GM19372 (cell line): ENCODE results near the gene RASA4.
A peak's percentile ranks its signal among the peaks of the same experiment; 100 is the strongest.
"Not testable (repeated sequence)": the region's sequence is repeated elsewhere in the genome, so short reads cannot be mapped to it uniquely, and the experiment has no call there.

Experiments used
- ATAC-seq: cut with Tn5 transposase; IDR thresholded peaks from one replicate; pipeline ENCODE4 v1.9.1; 2021; ENCODE audit warnings: mild to moderate bottlenecking, low read depth, moderate library complexity; ENCODE audit not compliant: unreplicated experiment

The RASA4 gene

DNA sequence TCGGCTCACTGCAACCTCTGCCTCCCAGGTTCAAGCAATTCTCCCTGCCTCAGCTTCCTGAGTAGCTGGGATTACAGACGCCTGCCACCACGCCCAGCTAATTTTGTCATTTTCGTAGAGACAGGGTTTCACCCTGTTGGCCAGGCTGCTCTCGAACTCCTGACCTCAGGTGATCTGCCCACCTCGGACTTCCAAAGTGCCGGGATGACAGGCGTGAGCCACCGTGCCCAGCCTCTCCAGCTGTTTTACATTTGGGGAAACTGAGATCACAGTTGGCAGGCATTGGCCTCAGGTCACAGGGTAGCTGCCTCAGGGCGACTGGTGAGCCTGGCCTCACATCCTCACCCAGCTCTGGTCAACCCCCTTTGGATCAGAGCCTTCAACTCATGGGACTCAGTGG is 6.8 kb downstream of the RASA4 start:
- not testable (repeated sequence) for ATAC-seq

DNA sequence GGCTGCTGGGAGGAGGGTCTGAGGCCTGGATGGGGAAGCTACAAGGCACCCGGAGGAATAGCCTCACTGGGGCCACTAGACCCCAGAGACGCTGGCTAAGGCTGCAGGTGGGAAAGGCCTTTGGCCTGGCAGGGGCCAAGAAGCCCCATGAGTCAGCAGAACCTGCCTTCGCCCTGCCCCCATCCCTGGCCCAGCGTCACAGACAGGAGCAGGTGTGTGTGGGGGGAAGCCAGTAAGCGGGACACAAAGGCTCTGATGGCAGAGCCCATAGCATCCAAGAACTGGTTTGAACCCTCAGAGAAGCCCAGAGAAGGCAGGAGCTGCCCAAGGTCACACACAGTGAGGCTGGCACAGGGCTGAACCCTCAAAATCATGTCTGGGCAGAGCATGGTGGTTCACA is 9.7 kb downstream of the RASA4 start:
- not testable (repeated sequence) for ATAC-seq

DNA sequence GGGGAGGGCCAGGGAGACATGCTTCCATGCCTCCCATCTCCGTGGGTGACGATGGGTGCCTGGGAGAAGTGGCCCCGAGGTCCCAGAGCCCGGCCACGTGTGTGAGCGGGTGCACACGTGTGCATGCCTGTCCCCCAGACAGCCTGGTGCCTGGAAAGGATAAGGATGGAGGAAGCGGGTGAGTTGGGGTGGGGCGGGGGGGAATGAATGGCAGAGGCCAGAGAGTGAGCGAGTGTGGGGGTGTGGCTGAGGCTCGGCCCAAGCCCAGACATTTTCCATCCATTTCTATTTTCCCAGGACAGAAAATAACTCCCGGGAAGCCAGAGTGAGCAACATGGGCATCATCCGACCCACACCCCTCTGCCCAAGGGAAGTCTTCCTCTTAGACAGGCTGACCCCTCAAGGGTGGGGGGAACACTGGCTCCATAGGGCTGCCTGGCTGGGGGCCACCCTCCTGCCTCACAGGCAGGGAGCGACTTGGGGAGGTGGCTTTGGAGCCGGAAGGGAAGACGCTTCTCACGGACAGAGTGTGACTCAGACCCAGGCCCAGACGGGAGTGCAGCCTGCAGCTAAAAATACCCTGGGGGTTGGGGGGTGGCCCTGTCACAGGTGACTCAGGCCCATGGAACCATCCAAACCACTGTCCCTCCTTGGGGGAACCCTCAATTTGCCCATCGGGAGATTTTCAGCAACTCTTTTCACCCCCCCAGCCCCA is 12.0 kb downstream of the RASA4 start:
- ATAC-seq: not testable (repeated sequence)

DNA sequence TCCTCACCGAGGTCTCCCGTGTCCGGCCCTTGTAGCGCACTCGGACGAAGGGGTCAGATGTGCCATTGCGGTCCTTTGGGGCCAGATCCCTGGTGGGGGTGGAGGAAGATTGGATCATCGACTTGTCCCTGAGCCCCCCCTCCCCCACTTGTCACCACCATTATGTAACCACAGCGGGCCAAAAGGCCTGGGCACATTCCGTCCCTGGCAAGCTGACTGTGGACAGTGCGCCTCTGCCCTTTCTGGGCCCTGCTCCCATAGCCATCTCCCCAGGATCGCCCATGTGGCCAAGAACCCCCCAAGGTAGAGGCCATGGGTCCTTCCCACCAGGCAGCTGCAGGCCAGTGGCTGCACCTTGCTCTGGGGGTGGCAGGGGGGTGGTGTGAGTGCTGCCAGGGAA is 14.2 kb downstream of the RASA4 start:
- not testable (repeated sequence) for ATAC-seq

DNA sequence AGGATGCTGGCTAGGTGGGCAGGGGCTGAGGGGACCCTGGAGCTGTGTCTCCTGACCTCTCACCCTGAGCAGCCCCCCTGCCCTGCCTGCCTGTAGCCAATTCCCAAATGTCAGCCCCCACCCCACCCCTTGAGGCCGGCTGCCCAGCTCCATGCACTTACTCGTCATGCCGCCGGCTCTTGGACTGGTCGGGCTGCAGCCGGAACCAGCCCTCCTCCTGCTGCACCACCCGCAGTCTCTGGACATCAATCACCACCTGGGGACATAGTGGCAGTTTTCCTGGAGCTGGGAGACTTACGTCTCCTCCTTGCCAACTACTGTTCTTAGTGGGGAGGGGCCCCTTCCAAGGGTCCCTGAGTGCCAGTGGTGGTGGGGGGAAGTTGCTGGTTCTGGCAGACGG is 16.9 kb downstream of the RASA4 start:
- ATAC-seq: not testable (repeated sequence)

DNA sequence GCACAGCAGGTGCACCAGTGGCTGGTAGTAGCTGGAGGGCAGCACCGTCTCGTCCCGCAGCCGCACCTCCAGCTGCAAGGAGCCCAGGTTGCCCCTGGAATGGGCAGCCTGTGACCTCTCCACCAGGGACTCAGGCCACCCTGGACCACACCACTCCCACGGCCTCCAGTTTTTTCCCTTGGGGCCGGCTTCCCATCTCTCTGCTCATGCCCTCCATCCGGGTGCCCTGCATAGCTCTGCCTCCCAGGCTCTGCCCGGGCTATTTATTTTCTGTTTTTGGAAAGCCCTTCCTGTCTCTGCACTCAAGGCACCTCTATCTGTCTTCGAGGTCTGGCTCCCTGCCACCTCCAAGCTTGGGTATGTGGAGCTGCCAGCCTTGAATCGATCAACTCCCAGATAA is 20.5 kb downstream of the RASA4 start:
- not testable (repeated sequence) for ATAC-seq

DNA sequence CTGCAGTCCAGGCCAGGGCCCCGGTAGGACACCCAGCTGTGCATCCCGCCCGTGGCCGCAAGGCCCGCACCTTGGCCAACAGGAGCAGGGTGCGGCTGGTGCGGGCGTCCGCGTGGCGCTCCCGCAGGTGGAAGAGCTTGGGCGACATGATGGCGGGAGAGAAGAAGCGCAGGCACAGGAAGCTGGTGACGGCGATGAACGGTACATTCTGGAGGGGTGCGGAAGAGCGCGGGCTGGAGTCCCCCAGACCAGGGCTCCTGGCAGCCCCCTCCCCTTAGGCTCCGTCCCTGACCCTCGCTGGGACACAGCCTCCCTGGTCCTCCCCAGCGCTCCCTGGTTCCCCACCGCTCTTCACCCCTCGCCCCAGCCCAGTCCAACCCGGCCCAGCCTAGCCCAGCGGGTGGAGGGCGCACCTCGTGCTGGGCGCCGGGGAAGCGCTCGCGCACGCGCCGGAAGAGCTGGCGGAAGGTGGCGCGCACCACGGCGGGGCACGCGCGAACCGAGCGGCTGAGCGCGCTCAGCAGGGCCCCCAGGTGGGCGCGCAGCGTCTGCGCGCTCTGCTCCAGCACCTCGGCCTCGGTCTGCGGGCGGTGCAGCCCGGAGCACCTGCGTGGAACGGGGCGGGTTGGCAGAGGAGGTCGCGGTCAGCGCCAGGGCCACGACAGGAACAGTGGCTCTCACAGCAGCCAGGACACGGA is 22.8 kb downstream of the RASA4 start:
- ATAC-seq: peak; percentile 63

DNA sequence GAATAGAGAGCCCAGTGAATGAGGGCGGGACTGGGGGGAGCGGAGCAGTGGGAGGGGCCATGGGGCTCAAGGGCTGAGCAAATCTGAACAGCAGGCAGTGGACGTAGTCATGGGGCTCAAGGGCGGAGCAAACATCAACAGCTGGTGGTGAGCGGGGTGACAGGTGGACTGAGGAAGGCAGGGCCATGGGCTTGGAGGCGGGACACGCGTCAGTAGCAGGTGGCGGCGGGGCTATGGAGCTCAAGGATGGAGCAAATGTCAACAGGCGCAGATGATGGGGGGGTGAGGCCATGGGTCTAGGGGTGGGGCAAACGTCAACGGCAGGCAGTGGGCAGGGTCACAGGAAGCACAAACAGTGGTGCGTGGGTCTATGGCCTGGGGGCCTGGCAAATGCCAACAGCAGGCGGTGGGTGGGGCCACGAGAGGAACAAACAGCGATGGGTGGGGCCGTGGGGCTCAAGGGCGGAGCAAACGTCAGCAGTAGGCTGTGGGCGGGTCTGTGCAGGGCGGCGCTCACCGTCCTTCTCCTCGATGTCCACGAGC is 24.0 kb downstream of the RASA4 start:
- peak; percentile 51 for ATAC-seq

DNA sequence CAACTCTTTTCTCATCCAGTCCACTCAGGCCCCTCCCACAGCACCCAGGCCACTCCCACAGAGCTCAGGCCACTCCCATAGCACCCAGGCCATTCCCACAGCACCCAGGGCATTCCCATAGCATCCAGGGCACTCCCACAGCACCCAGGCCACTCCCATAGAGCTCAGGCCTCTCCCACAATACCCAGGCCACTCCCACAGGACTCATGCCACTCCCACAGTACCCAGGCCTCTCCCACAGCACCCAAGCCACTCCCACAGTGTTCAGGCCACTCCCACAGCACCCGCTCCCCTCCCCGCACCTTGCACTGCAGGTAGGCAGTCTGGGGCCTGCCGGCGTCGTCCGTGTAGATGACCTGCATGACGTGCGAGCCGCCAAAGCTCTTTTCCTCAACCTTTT is 26.7 kb downstream of the RASA4 start:
- peak; percentile 36 for ATAC-seq

DNA sequence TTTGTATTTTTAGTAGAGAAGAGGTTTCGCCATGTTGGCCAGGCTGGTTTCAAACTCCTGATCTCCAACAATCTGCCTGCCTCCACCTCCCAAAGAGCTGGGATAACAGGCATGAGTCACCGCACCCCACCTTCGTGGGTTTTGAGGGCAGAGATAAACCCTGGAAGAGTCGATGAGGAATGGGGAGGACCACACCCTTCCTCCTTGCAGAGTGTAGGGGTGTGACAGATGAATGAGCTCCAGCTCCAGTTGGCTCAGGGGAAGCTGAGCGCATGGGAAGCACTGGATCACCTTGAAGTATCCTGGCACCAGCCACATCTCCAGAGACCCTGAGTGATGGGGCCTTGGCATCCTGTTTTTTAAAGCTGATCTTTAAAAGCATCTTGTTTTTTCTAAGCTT is 33.1 kb downstream of the RASA4 start:
- not testable (repeated sequence) for ATAC-seq

DNA sequence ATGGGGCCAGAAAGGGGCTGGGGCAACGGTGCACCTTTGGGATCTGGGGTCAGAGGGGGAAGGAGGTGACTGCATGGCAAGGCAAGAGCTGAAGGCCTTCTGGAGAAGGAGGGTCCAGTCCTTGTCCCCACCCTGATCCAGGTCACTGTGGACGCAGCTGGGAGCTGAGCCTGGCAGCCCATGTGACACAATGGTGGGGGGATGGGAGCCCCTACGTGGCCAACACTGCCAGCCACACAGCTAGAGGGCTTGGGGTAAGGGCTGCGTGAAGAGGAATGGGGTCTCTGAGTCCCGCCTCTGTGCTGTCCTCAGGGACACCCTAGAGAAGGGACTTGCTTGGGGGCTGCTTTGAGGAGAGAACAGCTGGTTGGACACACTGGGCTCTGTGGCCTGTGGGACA is 34.8 kb downstream of the RASA4 start:
- not testable (repeated sequence) for ATAC-seq

DNA sequence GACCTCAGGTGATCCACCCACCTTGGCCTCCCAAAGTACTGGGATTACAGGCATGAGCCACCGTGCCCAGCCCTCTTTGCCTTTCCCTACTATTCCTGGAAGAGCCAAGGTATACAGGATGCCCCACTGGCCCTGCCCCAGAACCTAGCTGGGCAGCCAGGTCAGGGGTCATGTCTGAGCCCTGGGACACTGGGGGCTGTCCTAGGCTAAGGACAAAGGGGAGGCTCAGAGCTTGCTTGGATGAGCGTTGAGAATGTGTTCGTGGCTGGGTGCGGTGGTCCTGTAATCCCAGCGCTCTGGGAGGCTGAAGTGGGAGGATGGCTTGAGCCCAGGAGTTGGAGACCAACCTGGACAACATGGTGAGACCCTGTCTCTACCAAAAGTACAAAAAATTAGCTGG is 38.1 kb downstream of the RASA4 start:
- not testable (repeated sequence) for ATAC-seq

DNA sequence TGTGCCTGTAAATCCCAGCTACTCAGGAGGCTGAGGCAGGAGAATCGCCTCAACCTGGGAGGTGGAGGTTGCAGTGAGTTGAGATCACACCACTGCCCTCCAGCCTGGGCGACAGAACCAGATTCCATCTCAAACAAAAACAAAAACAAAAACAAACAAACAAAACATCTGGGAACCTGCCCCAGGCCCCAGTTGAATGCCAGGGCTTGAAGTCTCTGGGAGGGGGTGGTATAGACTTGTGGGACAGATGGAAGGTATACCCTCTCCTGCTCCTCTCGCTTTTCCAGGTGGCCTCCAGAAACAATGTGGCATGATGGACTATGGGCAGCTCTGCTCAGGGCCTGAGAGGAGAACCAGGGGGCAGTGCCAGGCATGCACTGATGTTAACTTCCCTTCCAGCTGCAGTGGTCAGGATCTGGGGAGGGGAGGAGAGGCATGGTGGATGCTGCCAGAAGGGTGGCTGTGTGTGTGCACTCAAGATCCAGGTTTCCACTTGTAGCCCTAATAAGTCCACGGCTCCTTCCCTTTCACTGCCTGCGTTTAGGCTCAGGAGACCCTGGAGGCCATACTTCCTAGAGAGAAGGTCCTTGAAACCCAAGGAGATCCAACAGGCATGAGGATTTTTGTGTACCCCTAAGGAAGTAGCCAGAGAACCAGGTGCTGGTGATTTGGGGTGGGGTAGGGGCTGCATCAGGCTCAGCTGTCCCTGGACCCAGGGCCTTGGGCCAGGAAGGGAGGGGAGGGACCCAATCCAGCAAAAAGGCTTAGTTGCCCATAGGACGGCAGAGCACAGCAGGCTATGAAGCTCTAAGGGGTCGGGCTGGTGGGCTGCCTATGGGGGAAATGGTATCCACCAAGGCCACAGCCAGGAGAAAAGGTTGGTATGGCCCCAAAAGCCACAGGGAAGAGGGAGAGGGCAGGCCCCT is 39.0 kb downstream of the RASA4 start:
- not testable (repeated sequence) for ATAC-seq

DNA sequence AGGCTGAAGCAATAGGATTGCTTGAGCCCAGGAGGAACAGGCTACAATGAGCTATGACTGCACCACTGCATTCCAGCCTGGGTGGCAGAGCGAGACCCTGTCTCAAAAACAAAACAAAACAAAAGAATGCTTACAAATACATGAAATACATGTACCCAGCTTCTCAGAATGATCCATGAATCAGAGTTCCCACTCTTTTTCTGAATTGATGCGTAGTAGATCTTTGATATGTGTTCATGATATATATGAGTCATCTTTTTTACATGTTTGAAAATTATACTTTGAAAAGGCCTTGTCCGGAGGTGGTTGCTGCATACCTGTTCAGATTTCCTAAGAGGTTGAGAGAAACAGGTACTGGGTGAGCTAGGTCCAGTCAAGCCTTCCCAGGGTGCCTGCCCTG is 40.2 kb downstream of the RASA4 start:
- not testable (repeated sequence) for ATAC-seq

DNA sequence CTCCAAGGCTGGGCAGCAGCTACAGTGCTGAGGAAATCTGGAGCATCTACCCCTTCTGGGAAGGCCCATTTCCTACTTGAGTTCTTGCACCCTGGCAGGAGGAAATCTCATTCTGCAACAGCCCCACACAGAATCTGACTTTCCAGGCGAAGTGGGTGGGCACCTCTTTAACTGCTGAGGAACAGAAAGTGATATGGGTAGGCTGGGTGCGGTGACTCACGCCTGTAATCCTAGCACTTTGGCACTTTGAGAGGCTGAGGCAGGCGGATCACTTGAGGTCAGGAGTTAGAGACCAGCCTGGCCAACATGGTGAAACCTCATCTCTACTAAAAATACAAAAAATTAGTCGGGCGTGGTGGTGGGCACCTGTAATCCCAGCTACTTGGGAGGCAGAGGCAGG is 41.9 kb downstream of the RASA4 start:
- not testable (repeated sequence) for ATAC-seq

DNA sequence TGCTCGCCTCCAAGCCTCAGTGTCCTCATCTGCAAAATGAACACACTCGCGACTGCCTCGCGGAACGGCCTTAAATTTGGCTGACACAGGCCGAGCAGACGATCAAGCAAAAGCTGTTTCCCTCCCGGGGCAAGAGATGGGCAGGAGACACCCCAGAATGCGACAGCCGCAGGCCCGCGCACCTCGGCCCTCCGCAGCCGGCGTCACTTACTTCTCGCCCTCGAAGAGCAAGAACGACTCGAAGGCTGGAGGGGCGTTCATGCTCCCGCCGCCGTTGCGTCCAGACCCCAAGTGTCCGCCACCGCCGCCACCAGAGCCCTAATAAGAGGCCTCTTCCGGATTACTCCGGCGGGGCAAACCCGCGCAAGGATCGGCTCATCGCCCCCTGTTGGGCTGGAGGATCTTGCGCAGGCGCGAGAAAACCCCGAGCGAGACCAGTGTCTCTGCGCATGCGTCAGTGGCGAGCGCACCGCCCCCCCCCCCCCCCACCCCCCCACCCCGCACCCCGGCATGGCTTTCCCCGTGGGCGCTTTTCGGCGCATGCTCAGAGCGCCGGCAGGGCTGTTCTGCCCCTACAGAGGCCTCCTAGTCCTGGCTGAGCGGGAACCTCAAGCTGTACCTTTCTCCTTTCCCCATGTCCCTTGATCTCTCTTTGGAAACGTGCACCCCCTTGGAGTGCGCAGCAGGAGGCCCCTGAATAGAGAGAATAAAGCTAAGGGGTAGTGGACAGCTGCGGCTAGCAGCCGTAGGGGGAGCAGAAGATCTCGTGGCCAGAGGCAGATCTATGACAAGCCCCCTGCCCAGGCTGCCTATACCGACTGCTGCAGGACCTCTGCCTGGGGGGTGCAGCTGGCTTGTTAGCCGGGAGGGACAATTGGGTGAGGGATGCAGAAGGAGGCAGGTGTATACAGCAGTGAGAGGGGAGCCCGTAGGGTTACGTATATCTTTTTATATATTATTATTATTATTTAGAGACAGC is 44.0 kb downstream of the RASA4 start, which contains the start of gene POLR2J3:
POLR2J3 (minus strand) TSS at position 323 of the 979 bp plus-strand sequence; CDS start at position 261, 62 bp downstream.
- peak; percentile 94 for ATAC-seq

DNA sequence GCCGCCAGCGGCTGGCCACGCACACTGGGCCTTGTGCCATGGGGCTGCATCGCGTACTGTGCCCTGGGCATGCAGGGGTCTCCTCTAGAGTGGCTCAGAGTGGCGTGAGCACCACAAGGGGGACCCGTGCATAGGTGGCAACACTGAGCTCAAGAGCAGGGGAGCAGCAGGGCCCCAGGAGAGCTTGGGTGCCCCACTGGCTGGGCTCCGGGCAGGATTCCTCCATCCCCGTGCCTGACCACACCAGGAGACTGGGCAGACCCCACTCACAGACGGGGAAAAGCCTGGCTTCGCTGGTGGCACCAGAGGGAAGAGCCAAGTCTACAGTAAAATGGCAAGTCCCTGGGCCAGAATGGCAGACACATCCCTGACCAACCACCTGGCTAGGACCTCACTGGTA is 47.9 kb downstream of the RASA4 start:
- ATAC-seq: not testable (repeated sequence)

DNA sequence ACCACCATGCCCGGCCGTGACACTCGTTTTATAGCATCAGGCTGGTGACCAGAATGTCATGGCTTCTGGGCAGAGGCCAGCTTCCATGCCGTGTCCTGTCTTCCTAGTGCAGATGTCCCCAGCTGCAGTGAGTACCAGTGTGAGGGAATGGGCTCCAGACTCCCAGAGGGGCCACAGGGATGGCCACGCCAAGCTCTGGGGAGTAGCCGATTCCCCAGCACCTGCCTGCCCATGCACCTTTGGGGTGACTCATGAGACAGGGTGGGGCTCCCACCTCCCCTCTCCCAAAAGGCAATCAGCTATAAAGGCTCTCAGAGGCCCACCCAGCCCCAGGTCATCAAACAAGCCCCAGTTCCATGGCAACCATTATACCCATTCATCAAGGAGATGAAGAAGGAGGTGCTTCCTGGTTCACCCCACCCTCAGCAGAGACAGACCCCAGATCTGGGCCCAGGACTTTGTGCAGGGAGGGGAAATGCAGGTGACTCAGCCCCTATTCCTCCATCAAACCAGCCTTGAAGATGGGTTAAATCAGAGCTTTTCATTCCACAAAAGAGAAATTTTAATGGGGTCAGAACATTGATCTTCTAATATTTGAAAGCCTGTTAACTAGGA is 65.6 kb downstream of the RASA4 start, which contains the start of gene SPDYE2:
SPDYE2 (plus strand) TSS at position 419 of the 615 bp plus-strand sequence. CDS start 2,030 bp downstream, outside the sequence.
- not testable (repeated sequence) for ATAC-seq

DNA sequence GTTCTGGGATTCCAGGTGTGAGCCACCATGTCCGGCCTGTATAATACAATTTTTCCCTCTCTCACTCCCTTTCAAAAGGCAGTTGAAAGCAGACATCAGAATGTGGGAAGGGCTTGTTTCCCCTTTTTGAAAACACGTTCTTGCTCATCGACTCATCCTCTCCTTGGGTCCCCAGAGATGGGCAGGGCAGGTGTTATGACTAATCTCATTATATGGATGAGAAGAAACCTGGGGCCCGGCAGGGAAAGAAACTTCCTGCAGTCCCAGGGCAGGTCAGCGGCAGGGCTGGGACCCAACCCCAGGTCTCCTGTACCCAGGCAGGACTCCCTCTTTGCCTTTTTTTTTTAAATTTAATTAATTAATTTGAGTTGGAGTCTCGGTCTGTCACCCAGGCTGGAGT is 70.2 kb downstream of the RASA4 start:
- peak; percentile 81 for ATAC-seq
